NT2/D1 (cell line): ENCODE measurements around the gene THSD7A.

Source experiments
- YY1 ChIP-seq: IDR thresholded peaks from 2 replicates; pipeline ENCODE4 v1.6.1; 2011; ENCODE audit not compliant: insufficient read length, insufficient read depth
- ZNF274 ChIP-seq: IDR thresholded peaks from 2 replicates; pipeline ENCODE4 v1.6.1; 2011; ENCODE audit warnings: mild to moderate bottlenecking, low read depth, low read length

DNA sequence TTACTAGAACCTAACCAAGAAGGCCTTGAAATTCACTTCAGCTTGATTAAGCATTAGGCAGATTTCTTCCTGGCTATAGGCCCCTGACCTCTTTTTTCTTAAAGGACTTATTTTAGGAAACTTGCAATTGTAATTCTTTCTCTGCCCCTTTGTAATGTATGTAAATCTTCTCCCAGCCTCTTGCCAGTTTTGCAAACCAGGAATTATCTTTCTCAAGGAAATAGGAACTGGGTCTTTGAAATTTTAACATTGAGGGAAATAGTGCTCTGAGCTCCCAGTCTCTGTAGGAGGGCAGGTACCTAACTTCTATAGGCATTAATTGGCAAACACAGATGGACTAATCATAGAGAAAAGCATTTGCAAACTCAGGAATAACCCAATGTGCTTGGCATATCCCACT, 342.7 kb downstream of the THSD7A start:
- TF ChIP-seq ZNF274, result no peak
- no peak for TF ChIP-seq YY1
